ENCODE measurements around the gene LYRM2.

DNA sequence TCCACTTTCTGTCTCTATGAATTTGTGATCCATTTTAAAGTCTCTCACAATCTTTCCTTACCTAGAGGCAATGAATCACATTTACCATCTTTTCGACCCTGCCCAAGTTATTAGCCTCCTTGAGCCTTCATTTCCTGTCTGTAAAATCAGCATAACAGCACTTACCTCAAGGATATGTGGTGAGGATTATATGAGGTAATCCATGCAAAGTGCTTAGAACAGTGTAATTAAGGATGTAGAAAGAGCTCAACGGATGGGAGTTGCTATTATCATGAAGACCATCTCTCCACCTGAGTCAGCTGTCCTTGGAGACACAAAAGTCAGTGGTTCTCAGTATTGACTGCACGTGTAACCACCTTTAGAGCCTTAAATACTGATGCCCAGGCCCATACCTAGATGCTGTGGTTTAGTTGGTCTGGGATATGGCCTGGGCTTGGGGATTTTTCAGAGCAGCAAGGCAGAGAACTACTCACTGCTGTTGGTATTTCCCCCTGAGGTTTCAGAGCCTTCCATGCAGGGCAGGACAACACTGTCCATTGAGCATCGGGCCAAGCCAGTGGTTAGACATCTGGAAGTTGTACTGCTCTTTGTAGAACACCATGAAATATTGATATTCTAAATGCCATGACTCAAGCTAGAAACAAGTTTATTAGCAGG, 55.8 kb downstream of the LYRM2 start:
- TF ChIP-seq POLR2A (IDR thresholded peaks at IDR 0.05) (no peak), EP300 (IDR thresholded peaks at IDR 0.05) (no peak)
- TF ChIP-seq, protein P1, sequence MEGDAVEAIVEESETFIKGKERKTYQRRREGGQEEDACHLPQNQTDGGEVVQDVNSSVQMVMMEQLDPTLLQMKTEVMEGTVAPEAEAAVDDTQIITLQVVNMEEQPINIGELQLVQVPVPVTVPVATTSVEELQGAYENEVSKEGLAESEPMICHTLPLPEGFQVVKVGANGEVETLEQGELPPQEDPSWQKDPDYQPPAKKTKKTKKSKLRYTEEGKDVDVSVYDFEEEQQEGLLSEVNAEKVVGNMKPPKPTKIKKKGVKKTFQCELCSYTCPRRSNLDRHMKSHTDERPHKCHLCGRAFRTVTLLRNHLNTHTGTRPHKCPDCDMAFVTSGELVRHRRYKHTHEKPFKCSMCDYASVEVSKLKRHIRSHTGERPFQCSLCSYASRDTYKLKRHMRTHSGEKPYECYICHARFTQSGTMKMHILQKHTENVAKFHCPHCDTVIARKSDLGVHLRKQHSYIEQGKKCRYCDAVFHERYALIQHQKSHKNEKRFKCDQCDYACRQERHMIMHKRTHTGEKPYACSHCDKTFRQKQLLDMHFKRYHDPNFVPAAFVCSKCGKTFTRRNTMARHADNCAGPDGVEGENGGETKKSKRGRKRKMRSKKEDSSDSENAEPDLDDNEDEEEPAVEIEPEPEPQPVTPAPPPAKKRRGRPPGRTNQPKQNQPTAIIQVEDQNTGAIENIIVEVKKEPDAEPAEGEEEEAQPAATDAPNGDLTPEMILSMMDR (IDR thresholded peaks at IDR 0.05), result no peak

All from ovary (tissue), 3 donors.